ENCODE data around the gene PTPRN2. TPM values are rescaled to one million over a fixed set of nuclear protein-coding genes. Genes with fewer than 3 reads are reported as not detected.

PTPRN2 gene
- total RNA-seq, 1 experiment from 2014 or later, result not detected

GRCh38 chr7:157811946-157812345 is 775.7 kb downstream of the PTPRN2 start:
- no peaks in the 10 kb centered on the region for H3K4me1 ChIP-seq (replicated peaks; ENCODE audit: insufficient read depth)

GRCh38 chr7:157809863-157810851 is 777.5 kb downstream of the PTPRN2 start:
- no peak overlapping the region for H3K27ac ChIP-seq
- H3K4me2 ChIP-seq, result no peak overlapping the region
- no peak overlapping the region for H2AFZ ChIP-seq
- intact Hi-C loops (cut with micrococcal nuclease; ENCODE audit: unreplicated experiment), result no loop called here
- H4K20me1 ChIP-seq (ENCODE audit: insufficient read depth), result no peaks in the 10 kb centered on the region
- no peaks in the 10 kb centered on the region for H3K9me2 ChIP-seq (ENCODE audit: insufficient read depth)
- H3K4me3 ChIP-seq, result no peak overlapping the region
- H3K4me1 ChIP-seq (replicated peaks; ENCODE audit: insufficient read depth), result no peaks in the 10 kb centered on the region
- no TSS peak for BruUV-seq (replicated peaks)
- H3K9me3 ChIP-seq (ENCODE audit: insufficient read depth, low read depth), result no peaks in the 10 kb centered on the region
- H3K27me3 ChIP-seq (ENCODE audit: insufficient read depth, low read depth), result peaks cover 93% of the 10 kb centered on the region
- POLR2A ChIA-PET (ENCODE audit: unreplicated experiment), result no interaction called here
- no peaks in the 10 kb centered on the region for H3K36me3 ChIP-seq (ENCODE audit: low read depth)
- TF ChIP-seq EZH2 (IDR thresholded peaks at IDR 0.05; ENCODE audit: low read depth) (no peak), CTCF (conservative IDR thresholded peaks at IDR 0.05) (no peak)
- no peaks in the 10 kb centered on the region for H3F3A ChIP-seq (ENCODE audit: insufficient read depth, low read depth)
- H3K79me2 ChIP-seq (ENCODE audit: low read depth), result no peaks in the 10 kb centered on the region
- CTCF ChIA-PET, result no interaction called here
- DNase-seq, result no peak

More at GRCh38 chr7:157811946-157812345, 775.7 kb downstream of the PTPRN2 start:
- no peaks in the 10 kb centered on the region for H3K79me2 ChIP-seq (ENCODE audit: low read depth)
- H3K9me3 ChIP-seq (ENCODE audit: insufficient read depth, low read depth), result no peaks in the 10 kb centered on the region
- H3K9me2 ChIP-seq (ENCODE audit: insufficient read depth), result no peaks in the 10 kb centered on the region
- H2AFZ ChIP-seq, result no peak overlapping the region
- H3K4me2 ChIP-seq, result no peak overlapping the region
- ChIA-PET CTCF (no interaction called here), POLR2A (ENCODE audit: unreplicated experiment) (no interaction called here)
- H3F3A ChIP-seq (ENCODE audit: insufficient read depth, low read depth), result no peaks in the 10 kb centered on the region
- no peaks in the 10 kb centered on the region for H3K36me3 ChIP-seq (ENCODE audit: low read depth)
- H3K4me3 ChIP-seq, result no peak overlapping the region
- peaks cover 93% of the 10 kb centered on the region for H3K27me3 ChIP-seq (ENCODE audit: insufficient read depth, low read depth)
- no TSS peak for BruUV-seq (replicated peaks)
- TF ChIP-seq CTCF (conservative IDR thresholded peaks at IDR 0.05) (no peak), EZH2 (IDR thresholded peaks at IDR 0.05; ENCODE audit: low read depth) (no peak)
- intact Hi-C loops (cut with micrococcal nuclease; ENCODE audit: unreplicated experiment), result no loop called here
- DNase-seq, result no peak
- no peaks in the 10 kb centered on the region; the same call in 1 of the 2 replicates for H4K20me1 ChIP-seq (ENCODE audit: insufficient read depth)
- no peak overlapping the region for H3K27ac ChIP-seq

GRCh38 chr7:157809154-157809862 is 778.3 kb downstream of the PTPRN2 start:
- DNase-seq, result no peak
- BruUV-seq (replicated peaks), result no TSS peak

More at GRCh38 chr7:157809154-157809862, 778.3 kb downstream of the PTPRN2 start:
- Histone ChIP-seq H3K4me2 (no peak overlapping the region), H3F3A (ENCODE audit: insufficient read depth, low read depth) (no peaks in the 10 kb centered on the region), H3K4me1 (replicated peaks; ENCODE audit: insufficient read depth) (no peaks in the 10 kb centered on the region), H2AFZ (no peak overlapping the region), H4K20me1 (ENCODE audit: insufficient read depth) (no peaks in the 10 kb centered on the region), H3K4me3 (no peak overlapping the region), H3K9me2 (ENCODE audit: insufficient read depth) (no peaks in the 10 kb centered on the region), H3K79me2 (ENCODE audit: low read depth) (no peaks in the 10 kb centered on the region), H3K27ac (no peak overlapping the region), H3K27me3 (ENCODE audit: insufficient read depth, low read depth) (peaks cover 93% of the 10 kb centered on the region), H3K9me3 (ENCODE audit: insufficient read depth, low read depth) (no peaks in the 10 kb centered on the region), H3K36me3 (ENCODE audit: low read depth) (no peaks in the 10 kb centered on the region)
- POLR2A ChIA-PET (ENCODE audit: unreplicated experiment), result no interaction called here
- CTCF ChIA-PET, result no interaction called here
- intact Hi-C loops (cut with micrococcal nuclease; ENCODE audit: unreplicated experiment), result no loop called here
- no peak for TF ChIP-seq CTCF (conservative IDR thresholded peaks at IDR 0.05)
- TF ChIP-seq EZH2 (IDR thresholded peaks at IDR 0.05; ENCODE audit: low read depth), result no peak

All from PC-9 (cell line).